SK-N-SH (cell line): ENCODE data around the gene ARHGAP15. TPM values are rescaled to one million over a fixed set of nuclear protein-coding genes. Genes with fewer than 3 reads are reported as not detected.

Source experiments
- CTCF ChIA-PET: fragments of 300-600, 350-600 bp; formaldehyde crosslinking; extraction: SDS; loops from one replicate; lab custom pipeline; 2021; lab: Yijun Ruan, JAX
- POLR2A ChIA-PET: fragments of 350-600 bp; sonication (Branson Sonifier 250); formaldehyde crosslinking; extraction: SDS; loops from one replicate; lab custom pipeline; 2020; ENCODE audit warnings: antibody characterized with exemption, inconsistent platforms; lab: Yijun Ruan, JAX
- DNase-seq: peaks from one replicate; pipeline ENCODE4 v3.0.0; 2012
- H2AFZ ChIP-seq: fragments of 200-600 bp; sonication (generic); 2 replicates; pipeline ENCODE4 v1.8.1; 2016; ENCODE audit warnings: antibody characterized with exemption, mild to moderate bottlenecking, low read depth
- H3F3A ChIP-seq: fragments of 200-600 bp; sonication (generic); replicated peaks from 2 replicates; pipeline ENCODE3; 2016; ENCODE audit warnings: antibody characterized with exemption, mild to moderate bottlenecking; ENCODE audit not compliant: insufficient read depth
- H3K27ac ChIP-seq, 2 experiments: fragments of 200-500 bp in 1 of 2; fragments of 200-600 bp in 1 of 2; sonication (Bioruptor generic) in 1 of 2; sonication (generic), shearing (Covaris generic) in 1 of 2; 2 replicates each; pipeline versions ENCODE4 v1.5.1 to v1.6.1; 2014 to 2016; ENCODE audit warnings: low read depth in 2 of 2, inconsistent platforms in 1 of 2, low read length in 1 of 2, mild to moderate bottlenecking in 1 of 2, mixed read lengths in 1 of 2
- H3K27me3 ChIP-seq: fragments of 200-600 bp; sonication (generic), shearing (Covaris generic); 2 replicates; pipeline ENCODE4 v1.6.1; 2016; ENCODE audit warnings: mixed run types; ENCODE audit not compliant: insufficient read depth
- H3K36me3 ChIP-seq, 2 experiments: fragments of 200-500 bp in 1 of 2; fragments of 200-600 bp in 1 of 2; sonication (Bioruptor generic) in 1 of 2; sonication (generic) in 1 of 2; replicated peaks in 1 of 2; 2 replicates each; pipeline versions ENCODE3 to v1.5.1; 2014 to 2016; ENCODE audit warnings: low read length in 1 of 2, mild to moderate bottlenecking in 1 of 2; ENCODE audit not compliant: insufficient read depth in 2 of 2, control insufficient read depth in 1 of 2
- H3K4me1 ChIP-seq, 2 experiments: fragments of 200-500 bp in 1 of 2; fragments of 200-600 bp in 1 of 2; sonication (Bioruptor generic) in 1 of 2; sonication (generic), shearing (Covaris generic) in 1 of 2; 2 replicates each; pipeline versions ENCODE4 v1.5.1 to v1.6.1; 2014 to 2016; ENCODE audit warnings: low read depth in 1 of 2, low read length in 1 of 2, mixed run types in 1 of 2; ENCODE audit not compliant: insufficient read depth in 2 of 2, control insufficient read depth in 1 of 2
- H3K4me2 ChIP-seq: fragments of 200-600 bp; sonication (generic), shearing (Covaris generic); 2 replicates; pipeline ENCODE4 v1.6.1; 2017; ENCODE audit warnings: mixed run types
- H3K4me3 ChIP-seq, 2 experiments: fragments of 200-500 bp in 1 of 2; fragments of 200-600 bp in 1 of 2; sonication (Bioruptor generic) in 1 of 2; sonication (generic), shearing (Covaris generic) in 1 of 2; 2 replicates each; pipeline versions ENCODE4 v1.5.1 to v1.8.1; 2014 to 2016; ENCODE audit warnings: low read depth in 2 of 2, inconsistent platforms in 1 of 2, low read length in 1 of 2, mild to moderate bottlenecking in 1 of 2, mixed read lengths in 1 of 2, moderate library complexity in 1 of 2
- H3K79me2 ChIP-seq: fragments of 200-600 bp; sonication (generic); 2 replicates; pipeline ENCODE4 v1.8.1; 2017; ENCODE audit warnings: mild to moderate bottlenecking; ENCODE audit not compliant: insufficient read depth
- H3K9ac ChIP-seq: fragments of 200-600 bp; sonication (generic); 2 replicates; pipeline ENCODE4 v1.6.1; 2017; ENCODE audit warnings: mixed run types
- H3K9me2 ChIP-seq: fragments of 200-600 bp; sonication (generic); 2 replicates; pipeline ENCODE4 v1.6.1; 2017; ENCODE audit warnings: mixed run types
- H3K9me3 ChIP-seq: fragments of 200-600 bp; sonication (generic); 2 replicates; pipeline ENCODE4 v1.6.1; 2017; ENCODE audit warnings: mixed run types, mild to moderate bottlenecking, moderate library complexity
- H4K20me1 ChIP-seq: fragments of 200-600 bp; sonication (generic); 2 replicates; pipeline ENCODE4 v1.6.1; 2017; ENCODE audit warnings: mild to moderate bottlenecking, mixed run types; ENCODE audit not compliant: insufficient read depth
- CHD2 ChIP-seq: fragments of 150-350 bp; IDR thresholded peaks from 2 replicates; pipeline ENCODE4 v1.6.1; 2018; ENCODE audit warnings: low read length; ENCODE audit not compliant: partially characterized antibody
- EP300 ChIP-seq, 2 experiments: IDR thresholded peaks; 2 replicates each; pipeline versions ENCODE4 v1.4.0 to v1.6.1; 2012; ENCODE audit warnings: borderline replicate concordance in 1 of 2, low read depth in 1 of 2, low read length in 1 of 2
- FOSL2 ChIP-seq: IDR thresholded peaks from 2 replicates; pipeline ENCODE4 v1.4.0; 2012; ENCODE audit warnings: low read depth, mild to moderate bottlenecking, moderate library complexity, borderline replicate concordance
- FOXJ3 ChIP-seq: sonication (generic); formaldehyde crosslinking; IDR thresholded peaks from 2 replicates; pipeline ENCODE4 v1.5.1; 2020; ENCODE audit warnings: mild to moderate bottlenecking, missing genetic modification reagents
- GATA2 ChIP-seq: sonication (generic); formaldehyde crosslinking; IDR thresholded peaks from 2 replicates; pipeline ENCODE4 v1.5.0; 2020; ENCODE audit warnings: mild to moderate bottlenecking, missing genetic modification reagents
- MEF2A ChIP-seq: IDR thresholded peaks from 2 replicates; pipeline ENCODE4 v1.4.0; 2012; ENCODE audit warnings: low read depth, borderline replicate concordance
- MXI1 ChIP-seq: IDR thresholded peaks from 2 replicates; pipeline ENCODE4 v1.6.1; 2012; ENCODE audit warnings: mild to moderate bottlenecking, low read depth, low read length, improper control_type of control experiment
- NFIC ChIP-seq: IDR thresholded peaks from 2 replicates; pipeline ENCODE4 v1.4.0; 2012; ENCODE audit warnings: borderline replicate concordance
- RCOR1 ChIP-seq: fragments of 150-350 bp; IDR thresholded peaks from 2 replicates; pipeline ENCODE4 v1.6.1; 2017; ENCODE audit warnings: antibody characterized with exemption, low read length
- RXRA ChIP-seq: IDR thresholded peaks from 2 replicates; pipeline ENCODE4 v1.4.0; 2012; ENCODE audit warnings: low read depth, mild to moderate bottlenecking, borderline replicate concordance
- SIN3A ChIP-seq: IDR thresholded peaks from 2 replicates; pipeline ENCODE4 v1.6.1; 2012; ENCODE audit warnings: low read depth, mild to moderate bottlenecking, low read length, moderate library complexity, borderline replicate concordance
- SMC3 ChIP-seq: IDR thresholded peaks from 2 replicates; pipeline ENCODE4 v1.6.1; 2012; ENCODE audit warnings: low read depth, low read length, improper control_type of control experiment
- TCF12 ChIP-seq: IDR thresholded peaks from 2 replicates; pipeline ENCODE4 v1.4.0; 2012
- TEAD4 ChIP-seq: IDR thresholded peaks from 2 replicates; pipeline ENCODE4 v1.4.0; 2012; ENCODE audit warnings: mild to moderate bottlenecking, borderline replicate concordance; ENCODE audit not compliant: insufficient read depth
- YY1 ChIP-seq: IDR thresholded peaks from 2 replicates; pipeline ENCODE4 v1.4.0; 2012; ENCODE audit warnings: low read depth, mild to moderate bottlenecking
- WGBS: methylation state at CpG from one replicate; pipeline ENCODE4 v1.1.6; 2017; ENCODE audit warnings: low lambda C conversion rate; 5-methylcytosine and 5-hydroxymethylcytosine counted together
- polyA plus RNA-seq, 3 experiments: library from polyadenylated mRNA; depleted of rRNA; stranded (reverse); fragments of >200 nt; gene quantifications; 2 replicates each; pipeline ENCODE4 v1.2.3, GENCODE V29; 2012
- TF ChIP-seq, protein P1 (sequence below): fragments of 150-350 bp; IDR thresholded peaks from 2 replicates; pipeline ENCODE4 v1.6.1; 2017; ENCODE audit warnings: antibody characterized with exemption, low read length, low read depth, borderline replicate concordance
- TF ChIP-seq, protein P2 (sequence below): IDR thresholded peaks from 2 replicates; pipeline ENCODE4 v1.4.0; 2012; ENCODE audit warnings: low read depth, borderline replicate concordance
- TF ChIP-seq, protein P3 (sequence below): IDR thresholded peaks from 2 replicates; pipeline ENCODE4 v1.4.0; 2012; ENCODE audit warnings: low read depth
- TF ChIP-seq, protein P4 (sequence below): IDR thresholded peaks from 2 replicates; pipeline ENCODE4; 2012

The ARHGAP15 gene
- polyA plus RNA-seq, 1 of the 3 experiments (the other 2 are of a cell fraction) = not detected

DNA sequence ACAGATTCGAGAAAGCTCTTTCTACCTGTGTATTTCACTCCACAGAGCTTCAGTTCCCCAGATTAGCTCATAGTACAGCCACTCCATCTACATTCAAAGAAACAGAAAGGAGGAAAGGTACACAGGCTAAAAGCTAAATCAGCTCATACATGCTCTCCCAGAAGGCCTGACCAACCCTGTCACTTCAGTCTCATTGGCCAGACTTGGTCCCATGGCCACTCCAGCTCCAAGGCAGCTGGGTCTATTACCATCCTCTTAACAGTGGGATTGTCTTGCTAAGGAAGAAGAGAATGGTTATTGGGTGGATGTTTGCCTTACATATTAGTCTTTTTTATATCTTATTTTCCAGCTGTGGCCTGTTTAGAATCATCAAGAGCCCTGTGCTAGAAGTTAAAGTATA lies 572.6 kb downstream of the ARHGAP15 start:
- Histone ChIP-seq H3F3A (no peaks in the 10 kb centered on the region), H3K4me1 (peaks cover 0 to 8% of the 10 kb centered on the region in 2 experiments; a peak in 2 of 4 replicates), H3K4me2 (no peak overlapping the region), H3K27ac (no peak overlapping the region), H3K79me2 (no peaks in the 10 kb centered on the region), H4K20me1 (no peaks in the 10 kb centered on the region), H2AFZ (no peak overlapping the region), H3K9me3 (no peaks in the 10 kb centered on the region)
- POLR2A ChIA-PET = no interaction called here
- DNase-seq = no peak
- TF ChIP-seq MXI1 (no peak), YY1 (no peak), GATA2 (CRISPR knock-in tag) (no peak), TCF12 (no peak), FOSL2 (no peak), FOXJ3 (CRISPR knock-in tag) (no peak), RCOR1 (no peak), TEAD4 (no peak), MEF2A (no peak), NFIC (no peak), RXRA (no peak), EP300 (IDR thresholded peaks at IDR 0.05; ENCODE audit: borderline replicate concordance in 1 of 2, low read depth in 1 of 2, low read length in 1 of 2) (no peak), SIN3A (no peak), SMC3 (no peak), CHD2 (no peak)
- TF ChIP-seq, protein P1, sequence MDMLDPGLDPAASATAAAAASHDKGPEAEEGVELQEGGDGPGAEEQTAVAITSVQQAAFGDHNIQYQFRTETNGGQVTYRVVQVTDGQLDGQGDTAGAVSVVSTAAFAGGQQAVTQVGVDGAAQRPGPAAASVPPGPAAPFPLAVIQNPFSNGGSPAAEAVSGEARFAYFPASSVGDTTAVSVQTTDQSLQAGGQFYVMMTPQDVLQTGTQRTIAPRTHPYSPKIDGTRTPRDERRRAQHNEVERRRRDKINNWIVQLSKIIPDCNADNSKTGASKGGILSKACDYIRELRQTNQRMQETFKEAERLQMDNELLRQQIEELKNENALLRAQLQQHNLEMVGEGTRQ = no peak
- TF ChIP-seq, protein P2, sequence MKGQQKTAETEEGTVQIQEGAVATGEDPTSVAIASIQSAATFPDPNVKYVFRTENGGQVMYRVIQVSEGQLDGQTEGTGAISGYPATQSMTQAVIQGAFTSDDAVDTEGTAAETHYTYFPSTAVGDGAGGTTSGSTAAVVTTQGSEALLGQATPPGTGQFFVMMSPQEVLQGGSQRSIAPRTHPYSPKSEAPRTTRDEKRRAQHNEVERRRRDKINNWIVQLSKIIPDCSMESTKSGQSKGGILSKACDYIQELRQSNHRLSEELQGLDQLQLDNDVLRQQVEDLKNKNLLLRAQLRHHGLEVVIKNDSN = no peak
- TF ChIP-seq, protein P3, sequence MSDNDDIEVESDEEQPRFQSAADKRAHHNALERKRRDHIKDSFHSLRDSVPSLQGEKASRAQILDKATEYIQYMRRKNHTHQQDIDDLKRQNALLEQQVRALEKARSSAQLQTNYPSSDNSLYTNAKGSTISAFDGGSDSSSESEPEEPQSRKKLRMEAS = no peak
- TF ChIP-seq, protein P4, sequence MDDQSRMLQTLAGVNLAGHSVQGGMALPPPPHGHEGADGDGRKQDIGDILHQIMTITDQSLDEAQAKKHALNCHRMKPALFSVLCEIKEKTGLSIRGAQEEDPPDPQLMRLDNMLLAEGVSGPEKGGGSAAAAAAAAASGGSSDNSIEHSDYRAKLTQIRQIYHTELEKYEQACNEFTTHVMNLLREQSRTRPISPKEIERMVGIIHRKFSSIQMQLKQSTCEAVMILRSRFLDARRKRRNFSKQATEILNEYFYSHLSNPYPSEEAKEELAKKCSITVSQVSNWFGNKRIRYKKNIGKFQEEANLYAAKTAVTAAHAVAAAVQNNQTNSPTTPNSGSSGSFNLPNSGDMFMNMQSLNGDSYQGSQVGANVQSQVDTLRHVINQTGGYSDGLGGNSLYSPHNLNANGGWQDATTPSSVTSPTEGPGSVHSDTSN = no peak
- TF ChIP-seq, all 33 proteins: peak for 0
- 42% methylated on average over 1 of the region's 1 CpG for WGBS
- CTCF ChIA-PET = interaction anchor here (0.6 to 1.4 kb wide), 2 partner anchors 15 to 115 kb away, joined by 3 read pairs; no protein-coding TSS in a partner anchor
- Histone ChIP-seq H3K9ac (no peak overlapping the region), H3K4me3 (no peak overlapping the region), H3K36me3 (no peaks in the 10 kb centered on the region), H3K9me2 (no peaks in the 10 kb centered on the region), H3K27me3 (no peaks in the 10 kb centered on the region)
